ENCODE data around the gene ABCC2.

DNA sequence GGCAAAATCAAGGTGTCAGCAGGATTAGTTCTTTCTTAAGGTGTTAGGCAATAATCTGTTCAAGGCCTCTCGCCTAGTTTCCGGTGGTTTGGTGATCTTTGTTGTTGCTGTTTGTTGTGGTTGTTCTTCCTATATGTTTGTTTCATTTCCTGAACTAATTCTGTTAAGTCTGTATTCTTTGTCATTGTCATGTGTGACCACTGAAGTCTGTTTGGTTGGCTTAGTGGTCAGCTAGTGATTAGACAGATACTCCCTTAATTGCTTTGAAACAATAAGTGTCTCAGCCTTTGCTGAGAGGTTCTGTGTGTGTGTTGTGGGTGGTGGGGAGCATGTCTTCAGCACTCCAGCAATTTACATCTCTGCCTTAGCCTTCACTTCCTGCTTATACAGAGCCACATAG lies 46.0 kb downstream of the ABCC2 start:
- TF ChIP-seq, protein P1, sequence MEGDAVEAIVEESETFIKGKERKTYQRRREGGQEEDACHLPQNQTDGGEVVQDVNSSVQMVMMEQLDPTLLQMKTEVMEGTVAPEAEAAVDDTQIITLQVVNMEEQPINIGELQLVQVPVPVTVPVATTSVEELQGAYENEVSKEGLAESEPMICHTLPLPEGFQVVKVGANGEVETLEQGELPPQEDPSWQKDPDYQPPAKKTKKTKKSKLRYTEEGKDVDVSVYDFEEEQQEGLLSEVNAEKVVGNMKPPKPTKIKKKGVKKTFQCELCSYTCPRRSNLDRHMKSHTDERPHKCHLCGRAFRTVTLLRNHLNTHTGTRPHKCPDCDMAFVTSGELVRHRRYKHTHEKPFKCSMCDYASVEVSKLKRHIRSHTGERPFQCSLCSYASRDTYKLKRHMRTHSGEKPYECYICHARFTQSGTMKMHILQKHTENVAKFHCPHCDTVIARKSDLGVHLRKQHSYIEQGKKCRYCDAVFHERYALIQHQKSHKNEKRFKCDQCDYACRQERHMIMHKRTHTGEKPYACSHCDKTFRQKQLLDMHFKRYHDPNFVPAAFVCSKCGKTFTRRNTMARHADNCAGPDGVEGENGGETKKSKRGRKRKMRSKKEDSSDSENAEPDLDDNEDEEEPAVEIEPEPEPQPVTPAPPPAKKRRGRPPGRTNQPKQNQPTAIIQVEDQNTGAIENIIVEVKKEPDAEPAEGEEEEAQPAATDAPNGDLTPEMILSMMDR (IDR thresholded peaks at IDR 0.05), result no peak
- TF ChIP-seq POLR2A (IDR thresholded peaks at IDR 0.05), result no peak
